HS-27A (cell line): ENCODE measurements around the gene HPGDS.

ENCODE experiments used
- DNase-seq: peaks from one replicate; pipeline ENCODE4 v3.0.0-alpha.2; 2012; ENCODE audit warnings: low read depth, missing footprints

Gene HPGDS

GRCh38 chr4:94253036-94253435 is 89.6 kb downstream of the HPGDS start:
- DNase-seq = no peak

GRCh38 chr4:94251094-94251493 is 91.5 kb downstream of the HPGDS start:
- no peak for DNase-seq
